ENCODE data around the gene YY1. TPM values are rescaled to one million over a fixed set of nuclear protein-coding genes. Genes with fewer than 3 reads are reported as not detected.

YY1 gene
- polyA plus RNA-seq, 1 experiment: 15.7 TPM

GRCh38 chr14:100290607-100291304, 51.8 kb downstream of the YY1 start:
- ChIA-PET POLR2A (no interaction called here), CTCF (interaction anchor here (4.7 kb wide), 1 partner anchor 12 kb away, joined by 15 read pairs; no protein-coding TSS in a partner anchor)
- peaks cover 6% of the 10 kb centered on the region for H3K36me3 ChIP-seq (ENCODE audit: control insufficient read depth, insufficient read depth, low read length)
- no peak overlapping the region for H3K4me3 ChIP-seq (ENCODE audit: low read depth, low read length)
- no peaks in the 10 kb centered on the region for H3K27me3 ChIP-seq (ENCODE audit: control insufficient read depth, insufficient read depth, low read length)
- DNase-seq (ENCODE audit: low read depth): no peak
- TF ChIP-seq CTCF (IDR thresholded peaks at IDR 0.05; ENCODE audit: insufficient read depth, low read depth, low read length): no peak

- POLR2A ChIA-PET: no interaction called here
These were observed 52.5 kb downstream of the YY1 start for GRCh38 chr14:100291305-100292075.

GRCh38 chr14:100292301-100292775, 53.4 kb downstream of the YY1 start:
- H3K27me3 ChIP-seq (ENCODE audit: control insufficient read depth, insufficient read depth, low read length): no peaks in the 10 kb centered on the region
- no peak overlapping the region for H3K4me3 ChIP-seq (ENCODE audit: low read depth, low read length)
- DNase-seq (ENCODE audit: low read depth): no peak
- no peak for TF ChIP-seq CTCF (IDR thresholded peaks at IDR 0.05; ENCODE audit: insufficient read depth, low read depth, low read length)
- H3K36me3 ChIP-seq (ENCODE audit: control insufficient read depth, insufficient read depth, low read length): peaks cover 6% of the 10 kb centered on the region
- CTCF ChIA-PET: interaction anchor here (1.4 to 4.7 kb wide), 2 partner anchors 11 to 13 kb away, joined by 4 to 15 read pairs; no protein-coding TSS in a partner anchor
- POLR2A ChIA-PET: no interaction called here

More at GRCh38 chr14:100291305-100292075, 52.5 kb downstream of the YY1 start:
- H3K27me3 ChIP-seq (ENCODE audit: control insufficient read depth, insufficient read depth, low read length): no peaks in the 10 kb centered on the region
- CTCF ChIA-PET: interaction anchor here (4.7 kb wide), 1 partner anchor 12 kb away, joined by 15 read pairs; no protein-coding TSS in a partner anchor
- H3K36me3 ChIP-seq (ENCODE audit: control insufficient read depth, insufficient read depth, low read length): peaks cover 6% of the 10 kb centered on the region
- DNase-seq (ENCODE audit: low read depth): no peak
- no peak overlapping the region for H3K4me3 ChIP-seq (ENCODE audit: low read depth, low read length)
- TF ChIP-seq CTCF (IDR thresholded peaks at IDR 0.05; ENCODE audit: insufficient read depth, low read depth, low read length): no peak

GRCh38 chr14:100292776-100293461, 54.0 kb downstream of the YY1 start:
- Histone ChIP-seq H3K4me3 (ENCODE audit: low read depth, low read length) (no peak overlapping the region), H3K27me3 (ENCODE audit: control insufficient read depth, insufficient read depth, low read length) (no peaks in the 10 kb centered on the region), H3K36me3 (ENCODE audit: control insufficient read depth, insufficient read depth, low read length) (peaks cover 6% of the 10 kb centered on the region)
- no peak for TF ChIP-seq CTCF (IDR thresholded peaks at IDR 0.05; ENCODE audit: insufficient read depth, low read depth, low read length)
- POLR2A ChIA-PET: no interaction called here
- CTCF ChIA-PET: interaction anchor here (1.4 to 4.7 kb wide), 2 partner anchors 10 to 14 kb away, joined by 4 to 15 read pairs; no protein-coding TSS in a partner anchor
- no peak for DNase-seq (ENCODE audit: low read depth)
